Kidney epithelial cell (primary cell): ENCODE results near the gene PYHIN1. TPM values are rescaled to one million over a fixed set of nuclear protein-coding genes. Genes with fewer than 3 reads are reported as not detected.
"Not testable (repeated sequence)": the region's sequence is repeated elsewhere in the genome, so short reads cannot be mapped to it uniquely, and the experiment has no call there.

Experiments
- DNase-seq: peaks from one replicate; pipeline ENCODE4 v3.0.0-alpha.2; 2010; ENCODE audit warnings: low read depth
- H3K27me3 ChIP-seq: 2 replicates; pipeline ENCODE4 v1.6.0; 2011; ENCODE audit warnings: low read length; ENCODE audit not compliant: control insufficient read depth, insufficient read depth
- H3K36me3 ChIP-seq: 2 replicates; pipeline ENCODE4 v1.5.1; 2011; ENCODE audit warnings: low read length; ENCODE audit not compliant: control insufficient read depth, insufficient read depth
- H3K4me3 ChIP-seq: 2 replicates; pipeline ENCODE4 v1.5.1; 2011; ENCODE audit warnings: low read depth, mild to moderate bottlenecking, control low read depth, low read length
- total RNA-seq: library from RNA; depleted of rRNA; stranded (reverse); fragments of >200 nt; gene quantifications from 2 replicates; pipeline ENCODE4 v1.2.3, GENCODE V29; 2015
- TF ChIP-seq, protein P1 (sequence below): IDR thresholded peaks from 2 replicates; pipeline ENCODE4 v1.5.1; 2011; ENCODE audit warnings: mild to moderate bottlenecking, moderate library complexity, low read length, control low read depth, inconsistent platforms; ENCODE audit not compliant: insufficient read depth, poor library complexity, severe bottlenecking

The PYHIN1 gene
- total RNA-seq, 1 donor from 2014 or later, result not detected

DNA sequence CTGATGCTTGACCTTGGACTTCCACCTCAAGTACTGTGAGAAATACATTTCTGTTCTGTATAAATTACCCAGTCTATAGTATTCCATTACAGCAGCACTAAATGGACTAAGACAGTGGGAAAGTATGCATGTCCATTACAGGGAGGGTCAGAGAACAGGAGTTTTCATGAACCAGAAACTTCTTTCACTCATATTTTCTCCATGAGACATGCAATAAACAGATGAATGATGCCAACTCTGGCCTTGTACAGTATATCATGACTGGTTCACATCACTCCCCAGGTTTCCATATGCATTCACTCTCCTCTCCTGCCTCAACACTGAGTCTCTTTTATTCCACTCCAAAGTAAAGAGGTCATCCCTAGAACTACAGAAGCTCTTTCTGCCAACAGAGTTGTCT lies 73.8 kb downstream of the PYHIN1 start:
- Histone ChIP-seq H3K36me3 (no peaks in the 10 kb centered on the region), H3K4me3 (no peak overlapping the region), H3K27me3 (no peaks in the 10 kb centered on the region)
- TF ChIP-seq, protein P1, sequence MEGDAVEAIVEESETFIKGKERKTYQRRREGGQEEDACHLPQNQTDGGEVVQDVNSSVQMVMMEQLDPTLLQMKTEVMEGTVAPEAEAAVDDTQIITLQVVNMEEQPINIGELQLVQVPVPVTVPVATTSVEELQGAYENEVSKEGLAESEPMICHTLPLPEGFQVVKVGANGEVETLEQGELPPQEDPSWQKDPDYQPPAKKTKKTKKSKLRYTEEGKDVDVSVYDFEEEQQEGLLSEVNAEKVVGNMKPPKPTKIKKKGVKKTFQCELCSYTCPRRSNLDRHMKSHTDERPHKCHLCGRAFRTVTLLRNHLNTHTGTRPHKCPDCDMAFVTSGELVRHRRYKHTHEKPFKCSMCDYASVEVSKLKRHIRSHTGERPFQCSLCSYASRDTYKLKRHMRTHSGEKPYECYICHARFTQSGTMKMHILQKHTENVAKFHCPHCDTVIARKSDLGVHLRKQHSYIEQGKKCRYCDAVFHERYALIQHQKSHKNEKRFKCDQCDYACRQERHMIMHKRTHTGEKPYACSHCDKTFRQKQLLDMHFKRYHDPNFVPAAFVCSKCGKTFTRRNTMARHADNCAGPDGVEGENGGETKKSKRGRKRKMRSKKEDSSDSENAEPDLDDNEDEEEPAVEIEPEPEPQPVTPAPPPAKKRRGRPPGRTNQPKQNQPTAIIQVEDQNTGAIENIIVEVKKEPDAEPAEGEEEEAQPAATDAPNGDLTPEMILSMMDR, result no peak
- DNase-seq, result no peak

DNA sequence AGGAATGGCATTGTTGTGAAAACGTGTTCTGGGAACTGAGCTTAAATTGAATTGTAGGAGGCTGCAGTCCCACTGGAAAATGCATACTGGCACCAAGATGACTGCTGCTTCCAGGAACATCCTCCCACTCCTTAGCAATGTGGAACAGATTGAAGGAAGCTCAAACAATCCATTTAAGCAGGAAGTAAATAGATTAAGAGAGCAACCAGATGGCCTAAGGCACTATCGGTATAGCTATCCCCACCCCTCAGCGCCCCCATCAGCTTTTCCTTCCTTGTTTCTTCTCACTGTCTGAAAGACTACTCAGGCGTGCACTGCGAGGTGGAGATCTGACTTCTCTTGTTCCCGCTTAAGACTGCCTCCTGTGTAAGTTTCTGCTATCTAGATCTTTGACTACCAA lies 74.3 kb downstream of the PYHIN1 start:
- Histone ChIP-seq H3K36me3 (no peaks in the 10 kb centered on the region), H3K27me3 (no peaks in the 10 kb centered on the region), H3K4me3 (no peak overlapping the region)
- TF ChIP-seq, protein P1, result no peak
- DNase-seq, result no peak

DNA sequence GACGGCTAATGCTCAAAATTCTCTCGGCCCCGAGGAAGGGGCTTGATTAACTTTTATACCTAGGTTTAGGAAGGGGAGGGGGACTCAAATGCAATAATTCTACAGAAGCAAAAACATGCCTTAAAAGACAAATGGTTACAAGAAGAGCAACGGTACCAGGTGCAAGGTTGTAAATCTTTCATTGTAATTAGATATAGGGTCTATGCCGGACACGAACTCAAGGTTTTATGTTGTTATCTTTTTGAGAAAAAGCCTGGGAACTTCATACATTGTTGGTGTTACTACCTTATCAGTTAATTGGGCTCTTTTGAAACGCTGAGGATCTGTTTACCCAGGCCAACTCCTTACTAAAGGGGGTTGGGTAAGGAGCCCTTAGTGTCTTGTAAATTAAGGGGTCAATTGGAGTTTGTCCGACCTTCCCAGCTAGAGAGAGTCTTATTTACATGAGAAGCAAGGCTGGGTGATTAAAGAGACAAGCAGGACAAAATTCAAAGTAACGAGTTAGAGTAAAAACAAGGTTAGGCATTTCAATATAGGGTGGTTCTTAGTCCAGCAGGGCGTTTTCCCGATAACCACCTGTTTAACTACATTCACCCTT lies 75.0 kb downstream of the PYHIN1 start:
- H3K4me3 ChIP-seq, H3K27me3 ChIP-seq, DNase-seq, H3K36me3 ChIP-seq: not testable (repeated sequence)

DNA sequence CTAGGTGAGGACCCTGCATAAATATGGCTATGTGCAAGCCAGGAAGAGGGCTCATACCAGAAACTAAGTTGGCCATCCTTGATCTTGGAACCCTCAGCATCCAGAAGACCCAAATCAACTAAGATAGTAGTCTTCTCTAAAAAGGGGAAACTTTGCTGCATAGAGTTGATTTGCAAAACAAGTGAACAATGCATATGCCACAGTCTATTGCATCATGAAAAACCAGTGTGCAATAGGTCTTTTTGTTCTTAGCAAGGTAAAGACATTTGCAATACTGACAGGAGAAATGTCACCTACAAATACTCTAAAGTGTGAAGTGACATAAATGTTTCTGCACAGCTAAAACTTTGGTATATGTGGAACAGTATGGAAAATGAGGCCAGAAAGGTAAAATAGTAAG lies 76.4 kb downstream of the PYHIN1 start:
- Histone ChIP-seq H3K4me3 (no peak overlapping the region), H3K36me3 (no peaks in the 10 kb centered on the region), H3K27me3 (no peaks in the 10 kb centered on the region)
- TF ChIP-seq, protein P1, result no peak
- DNase-seq, result no peak

DNA sequence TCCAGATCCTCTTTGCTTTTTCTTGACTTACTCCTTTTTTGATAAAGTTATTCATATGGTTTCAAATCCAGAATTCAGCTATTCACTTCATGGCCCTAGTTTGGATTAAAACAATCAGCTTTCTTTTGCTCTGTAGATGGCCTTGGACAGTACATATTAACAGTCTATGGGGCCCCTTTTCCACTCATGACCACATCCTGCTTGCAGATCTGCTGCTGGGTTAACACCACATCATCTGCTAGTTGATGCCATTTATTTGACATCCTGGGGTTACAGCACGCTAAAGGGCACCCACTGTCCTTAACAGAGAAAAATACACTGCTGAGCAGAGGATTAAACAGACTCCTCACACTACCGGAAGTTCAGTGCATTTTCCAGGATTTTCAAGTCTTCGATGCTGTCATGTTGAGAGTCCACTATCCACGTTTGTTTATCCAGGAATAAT lies 77.4 kb downstream of the PYHIN1 start:
- Histone ChIP-seq H3K4me3 (no peak overlapping the region), H3K36me3 (no peaks in the 10 kb centered on the region), H3K27me3 (no peaks in the 10 kb centered on the region)
- TF ChIP-seq, protein P1, result no peak
- DNase-seq, result no peak

DNA sequence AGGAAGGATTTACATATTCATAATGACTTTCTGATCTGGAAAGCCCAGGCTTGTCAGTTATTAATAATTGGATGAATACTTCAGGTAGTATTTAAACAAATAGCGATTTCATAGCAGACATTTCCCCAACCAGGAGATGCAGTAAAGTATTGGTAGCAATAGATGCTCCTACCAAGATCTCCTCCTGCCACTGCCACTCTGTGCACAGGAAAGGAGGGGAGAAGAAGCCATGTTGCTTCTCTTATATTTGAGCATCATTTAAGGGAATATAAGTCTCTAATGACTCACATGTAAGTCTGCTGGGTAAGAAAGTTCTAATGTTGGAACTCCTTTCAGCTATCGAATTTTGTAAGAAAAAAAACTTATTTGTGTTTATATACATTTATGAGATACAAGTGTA lies 77.9 kb downstream of the PYHIN1 start:
- TF ChIP-seq, protein P1, result no peak
- no peaks in the 10 kb centered on the region for H3K27me3 ChIP-seq
- DNase-seq, result no peak
- H3K4me3 ChIP-seq, result no peak overlapping the region
- H3K36me3 ChIP-seq, result no peaks in the 10 kb centered on the region
